Epidermal melanocyte (primary cell): Measurements from ENCODE around the gene KRT2.

ENCODE experiments used
- DNase-seq: peaks from one replicate; pipeline ENCODE4 v3.0.0; 2011; ENCODE audit warnings: low spot score; ENCODE audit not compliant: insufficient read length

The KRT2 gene

DNA sequence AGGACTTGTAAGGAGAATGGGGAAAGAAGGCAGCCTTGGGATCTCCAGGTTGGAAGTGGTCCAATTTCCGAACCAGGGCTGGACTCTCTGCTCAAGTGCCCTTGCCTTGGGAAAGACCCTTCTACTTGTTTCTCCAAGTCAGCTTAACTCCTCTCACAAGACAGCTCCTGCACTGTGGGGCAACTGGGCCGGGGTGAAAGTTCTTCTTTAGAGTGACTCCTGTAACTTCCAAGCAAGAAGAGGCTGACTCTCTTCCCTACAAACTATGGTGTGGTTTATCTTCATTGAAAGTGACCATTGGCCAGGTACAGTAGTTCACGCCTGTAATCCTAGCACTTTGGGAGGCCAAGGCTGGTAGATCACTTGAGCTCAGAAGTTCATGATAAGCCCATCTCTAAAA is 14.5 kb upstream of the KRT2 start:
- DNase-seq = no peak

DNA sequence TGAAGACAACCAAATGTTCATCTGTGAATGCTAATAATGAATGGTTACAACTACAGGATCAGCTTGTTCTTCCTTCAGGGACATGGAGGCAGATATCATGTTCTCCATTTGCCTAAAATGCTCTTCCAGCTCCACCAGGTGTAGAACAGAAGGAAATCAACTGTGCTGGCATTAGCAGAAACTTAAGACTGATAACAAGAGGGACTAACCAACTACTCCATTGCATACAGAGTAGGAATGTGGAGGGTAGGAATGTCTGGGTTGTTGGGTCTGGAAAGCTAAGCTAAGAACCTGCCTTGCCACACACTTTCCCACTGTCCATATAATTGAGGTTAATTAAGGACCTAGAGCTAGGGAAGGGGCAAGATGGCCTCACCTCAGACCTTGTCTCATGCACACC is 11.4 kb upstream of the KRT2 start:
- no peak for DNase-seq

DNA sequence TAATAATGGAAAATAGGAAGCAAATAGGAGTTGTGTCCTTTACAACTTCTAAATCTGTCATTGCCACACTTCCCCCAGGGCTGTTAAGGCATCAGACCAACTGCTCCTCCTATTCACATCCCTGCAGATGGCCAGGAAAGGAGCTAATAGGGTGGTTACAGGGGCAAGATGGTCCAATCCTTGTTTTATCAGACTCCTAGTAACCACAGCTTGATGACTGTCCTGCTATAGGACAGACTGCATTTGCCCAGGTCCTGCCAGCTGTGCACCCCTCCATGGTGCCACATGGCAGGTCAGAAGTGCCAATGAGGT is 10.9 kb upstream of the KRT2 start:
- no peak for DNase-seq

DNA sequence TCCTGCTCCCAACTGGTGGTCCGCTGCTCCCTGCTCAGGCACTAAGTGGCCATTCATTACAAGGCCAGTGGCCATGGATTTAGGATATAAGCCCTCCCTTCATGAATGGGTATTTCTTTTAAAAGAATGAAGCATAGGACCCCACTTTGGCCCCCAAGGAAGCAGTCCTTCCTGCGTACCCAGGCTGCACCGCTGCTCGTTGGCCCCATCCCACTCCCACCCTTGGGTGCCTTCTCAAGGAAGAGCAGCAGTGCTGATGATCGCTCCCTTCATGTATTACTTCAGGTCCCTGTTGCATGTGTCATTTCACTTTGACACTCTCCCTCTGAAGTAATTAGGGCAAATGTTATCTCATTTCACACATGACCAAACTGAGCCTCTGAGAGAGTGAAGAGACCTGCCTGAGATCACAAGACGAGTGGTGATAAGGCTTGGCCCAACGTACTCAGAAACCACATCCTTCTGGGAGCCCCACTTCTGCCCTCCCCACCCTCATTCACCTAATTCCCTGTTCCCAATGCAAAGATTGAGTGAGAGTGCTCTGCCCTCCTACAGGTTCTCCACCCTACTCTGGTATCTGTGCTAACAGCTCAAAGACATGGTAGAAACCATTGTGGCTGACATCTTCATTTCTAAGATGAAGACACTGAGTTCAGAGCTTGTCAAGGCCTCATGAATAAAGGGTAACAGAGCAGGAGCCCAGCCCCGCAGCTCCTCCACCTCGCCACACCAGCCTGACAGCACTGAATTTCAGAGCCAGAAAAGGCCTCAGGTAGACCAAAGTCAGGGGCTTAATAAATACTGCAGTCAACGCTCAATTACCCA is 10.3 kb upstream of the KRT2 start:
- DNase-seq = no peak

DNA sequence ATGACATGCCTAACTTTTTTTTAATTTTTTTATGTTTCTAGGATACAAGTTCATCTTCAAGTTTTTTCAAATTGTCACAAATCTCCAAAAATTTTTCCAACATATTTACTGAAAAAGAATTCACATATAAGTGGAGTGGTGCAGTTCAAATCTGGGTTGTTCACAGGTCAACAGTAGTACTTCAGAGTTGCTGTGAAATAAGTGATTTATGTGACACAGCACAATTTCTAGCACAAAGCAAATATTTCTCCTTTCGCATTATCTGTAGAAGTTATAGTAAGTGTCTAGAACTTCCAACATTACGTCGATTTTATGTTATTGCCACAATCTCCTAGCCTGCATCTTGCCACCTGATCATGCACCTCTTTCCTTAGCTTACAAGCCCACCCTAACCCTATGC is 9.7 kb upstream of the KRT2 start:
- no peak for DNase-seq

DNA sequence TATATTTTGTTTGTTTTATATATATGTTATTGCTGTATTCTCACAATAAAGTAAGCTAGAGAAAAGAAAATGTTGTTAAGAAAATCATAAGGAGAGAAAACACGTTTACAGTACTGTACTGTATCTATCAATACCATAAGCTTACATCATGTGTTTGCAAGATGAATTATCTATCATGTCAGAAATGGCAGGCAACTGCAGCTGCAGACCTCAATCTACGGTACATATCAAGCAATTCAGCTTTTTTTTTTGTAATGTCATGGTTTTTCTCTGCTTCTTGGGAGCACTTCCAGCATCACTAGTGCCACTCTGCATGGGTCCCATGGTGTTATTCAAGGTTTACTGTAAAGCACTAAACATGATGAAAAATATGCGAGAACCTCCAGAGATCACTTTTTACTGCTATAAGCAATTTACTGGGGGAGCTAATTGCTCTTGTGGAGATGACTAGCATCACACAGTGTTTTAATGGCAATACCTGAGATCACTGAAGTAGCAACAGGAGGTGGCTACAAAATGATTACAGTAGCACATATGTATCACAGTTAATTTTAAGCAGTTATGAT is 9.0 kb upstream of the KRT2 start:
- no peak for DNase-seq

DNA sequence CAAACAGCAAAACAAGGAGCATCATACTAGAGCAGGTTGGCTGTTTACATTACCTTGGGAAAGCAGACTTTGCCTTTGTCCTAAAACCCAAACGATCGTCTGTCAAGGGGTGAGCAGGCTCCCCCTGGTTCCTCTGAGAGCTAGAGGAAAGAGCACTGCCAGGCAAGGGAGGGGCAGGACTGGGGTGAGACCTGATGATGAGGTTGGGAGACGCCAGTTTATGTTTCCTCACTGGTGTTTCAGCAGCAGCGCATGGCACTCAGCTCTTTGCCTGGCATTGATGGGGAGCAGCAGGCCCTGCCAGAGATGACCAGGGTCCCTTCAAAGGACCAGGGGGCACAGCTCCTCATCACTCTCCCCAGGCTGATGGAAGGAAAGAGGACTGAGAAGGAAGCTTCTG is 7.9 kb upstream of the KRT2 start:
- no peak for DNase-seq

DNA sequence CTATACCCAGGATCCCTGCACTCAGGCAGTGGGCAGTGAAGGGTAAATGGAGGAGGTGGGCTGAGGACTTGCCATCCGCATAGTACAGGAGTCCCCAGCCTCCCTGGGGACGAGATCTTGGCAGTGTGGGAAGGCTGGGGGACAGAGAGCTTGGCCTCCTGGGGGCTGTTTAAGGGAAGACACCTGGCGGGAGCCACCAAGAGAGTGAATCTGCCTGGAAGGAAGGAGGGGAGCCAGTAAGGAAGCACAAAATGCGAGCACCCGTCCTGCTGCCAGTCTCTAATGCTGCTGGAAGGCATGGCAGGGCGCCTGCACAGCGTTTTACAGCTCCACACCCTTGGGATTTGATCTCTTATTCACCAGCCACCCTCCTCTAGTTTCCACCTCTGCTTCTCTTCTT is 7.4 kb upstream of the KRT2 start:
- DNase-seq = no peak

DNA sequence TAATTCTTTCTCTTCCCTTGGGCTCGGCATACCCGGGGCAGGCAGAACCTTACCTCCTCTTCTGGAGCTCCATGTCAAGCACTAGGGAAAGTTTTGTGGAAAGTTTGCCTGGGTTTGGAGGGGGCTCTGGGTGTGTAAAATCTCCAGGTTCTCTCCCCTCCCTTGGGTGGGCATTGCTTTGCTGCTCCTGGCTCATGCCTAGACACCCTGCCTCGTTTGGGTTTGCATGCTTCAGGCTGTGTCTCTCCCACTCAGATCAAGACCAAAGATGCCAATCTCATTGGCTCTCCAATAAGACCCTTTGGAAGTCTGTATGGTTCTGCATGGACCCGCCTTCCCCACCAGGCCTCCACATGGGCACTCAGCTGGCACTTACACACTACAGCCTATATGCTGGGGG is 6.2 kb upstream of the KRT2 start:
- DNase-seq = no peak

DNA sequence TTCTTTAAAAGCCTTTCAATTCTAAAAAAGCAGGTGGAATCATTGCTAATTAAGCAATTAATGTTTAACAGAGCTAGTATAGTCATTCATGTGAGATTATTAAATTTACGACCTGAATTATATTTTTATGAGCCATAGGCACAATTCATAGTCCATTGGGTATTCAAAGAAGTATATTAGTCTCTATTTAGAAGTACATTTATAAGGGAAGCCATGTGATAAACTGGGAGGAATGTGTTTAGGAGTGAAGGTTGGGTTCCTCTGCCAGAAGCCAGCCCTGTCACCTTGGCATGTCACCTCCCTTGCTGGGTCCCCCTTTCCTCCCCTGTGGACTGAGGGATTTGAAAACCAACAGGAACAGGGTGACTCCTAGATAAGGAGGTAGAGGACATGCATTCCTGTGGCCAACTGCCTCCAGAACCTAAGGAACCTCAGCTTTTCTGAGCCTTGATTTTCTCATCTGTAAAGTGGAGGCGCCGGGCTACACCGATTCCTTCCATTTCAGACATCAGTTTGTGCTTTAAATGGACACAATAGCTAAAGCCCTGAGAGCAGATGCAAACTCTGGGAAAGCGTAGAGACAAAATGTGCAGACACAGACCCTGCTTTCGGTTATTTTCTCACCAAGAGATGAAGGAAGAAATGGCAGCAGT is 5.4 kb upstream of the KRT2 start:
- DNase-seq = no peak

DNA sequence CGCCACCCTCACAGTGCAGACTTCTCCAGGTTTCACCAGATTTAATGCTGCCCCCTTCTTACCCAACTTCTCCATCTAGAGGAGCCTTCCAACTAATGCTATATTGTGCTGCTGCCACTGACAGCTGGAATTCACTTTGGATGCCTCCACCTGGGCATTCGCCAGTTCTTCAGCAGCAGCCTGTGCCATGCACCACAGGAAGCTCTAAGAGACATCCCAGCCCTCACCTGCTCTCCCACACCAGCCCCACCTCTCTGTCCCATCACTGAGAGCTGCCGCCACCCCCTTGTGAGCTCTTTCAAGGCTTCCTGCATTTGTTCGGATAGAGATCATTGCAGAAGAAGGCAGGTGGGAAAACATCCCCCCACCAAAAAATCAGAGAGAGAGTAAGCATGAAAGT is 4.6 kb upstream of the KRT2 start:
- no peak for DNase-seq

DNA sequence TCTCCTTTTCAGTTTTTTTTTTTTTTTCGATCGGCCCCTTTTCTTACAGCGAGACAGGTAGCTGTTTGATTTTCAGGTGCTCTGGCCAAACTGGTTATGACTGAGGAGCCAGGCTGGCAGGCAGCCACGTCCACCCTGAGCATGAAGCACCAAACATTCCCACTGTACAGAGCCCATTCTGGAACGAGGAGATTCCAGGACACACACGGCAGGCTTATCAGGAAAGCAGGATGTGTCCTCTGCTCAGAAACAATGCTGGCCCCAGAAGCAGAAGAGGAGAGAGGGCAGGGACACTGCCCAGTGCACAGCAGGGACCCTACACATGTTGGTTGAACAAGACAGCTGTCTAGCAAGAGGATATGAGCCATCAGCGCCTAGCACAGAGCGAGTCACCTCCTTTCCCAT is 3.7 kb upstream of the KRT2 start:
- no peak for DNase-seq

DNA sequence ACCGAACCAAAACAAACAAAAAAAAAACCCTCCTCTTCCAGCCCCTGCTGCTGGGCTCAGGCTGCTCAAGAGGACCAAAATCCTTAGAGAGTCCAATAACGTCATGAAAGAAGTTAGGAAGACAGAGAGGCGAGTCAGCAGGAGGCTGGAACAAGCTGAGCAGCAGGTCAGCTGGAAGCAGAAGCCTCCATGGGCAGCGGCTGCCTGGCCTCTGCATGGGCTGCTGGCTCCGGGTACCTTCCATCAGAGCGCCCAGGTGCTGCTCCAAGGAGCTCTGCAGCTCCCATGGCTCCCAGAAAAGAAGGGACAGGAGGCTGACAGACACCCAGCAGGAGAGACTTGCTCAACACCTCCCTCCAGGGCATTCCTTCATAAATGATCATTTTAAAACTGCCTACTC is 3.2 kb upstream of the KRT2 start:
- DNase-seq = no peak

DNA sequence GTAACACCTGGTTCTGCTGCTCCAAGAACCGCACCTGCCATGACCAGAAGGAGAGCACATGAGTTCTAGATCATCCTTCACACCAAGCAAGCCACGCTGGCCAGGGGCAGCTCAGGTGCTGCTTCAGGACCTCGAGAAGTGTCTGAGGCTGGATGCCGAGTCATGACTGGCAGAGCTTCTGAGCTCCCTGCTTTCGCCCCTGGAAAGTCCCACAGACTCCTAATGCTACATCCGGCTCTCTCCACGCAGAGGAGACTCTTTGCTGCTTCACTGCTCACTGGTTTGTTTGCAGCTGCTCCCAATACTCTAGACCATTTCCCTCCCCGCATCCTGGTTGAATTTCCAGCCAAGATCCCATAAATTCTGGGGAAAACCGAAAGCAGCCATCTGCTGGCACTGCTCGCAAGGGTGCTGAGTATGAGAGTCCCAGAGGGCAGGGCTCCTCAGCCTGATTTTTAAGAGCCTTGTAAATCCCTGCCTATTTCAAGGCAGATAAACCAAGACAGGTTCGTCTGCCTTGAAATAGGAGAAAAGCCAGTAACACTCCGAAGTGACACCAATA is 1.4 kb downstream of the KRT2 start:
- DNase-seq = no peak

DNA sequence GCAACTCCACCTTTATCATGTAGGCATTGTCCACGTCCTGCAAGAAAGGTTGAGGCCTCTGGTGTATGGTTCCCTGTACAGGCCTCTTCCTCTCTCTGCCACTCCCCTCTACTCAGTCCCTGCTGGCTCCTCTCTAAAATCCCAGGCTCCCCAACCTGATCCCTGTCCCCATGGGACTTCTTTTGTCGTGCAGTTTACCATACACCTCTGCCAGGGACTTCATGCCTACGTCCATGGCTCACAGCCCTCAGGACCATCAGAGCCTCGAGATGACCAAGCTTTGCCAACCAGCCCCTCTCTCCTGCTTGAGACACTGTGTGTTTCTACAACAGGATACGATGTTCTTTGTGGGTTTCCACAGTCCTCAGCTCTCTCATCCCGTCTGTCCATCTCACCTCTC is 2.9 kb downstream of the KRT2 start:
- no peak for DNase-seq

DNA sequence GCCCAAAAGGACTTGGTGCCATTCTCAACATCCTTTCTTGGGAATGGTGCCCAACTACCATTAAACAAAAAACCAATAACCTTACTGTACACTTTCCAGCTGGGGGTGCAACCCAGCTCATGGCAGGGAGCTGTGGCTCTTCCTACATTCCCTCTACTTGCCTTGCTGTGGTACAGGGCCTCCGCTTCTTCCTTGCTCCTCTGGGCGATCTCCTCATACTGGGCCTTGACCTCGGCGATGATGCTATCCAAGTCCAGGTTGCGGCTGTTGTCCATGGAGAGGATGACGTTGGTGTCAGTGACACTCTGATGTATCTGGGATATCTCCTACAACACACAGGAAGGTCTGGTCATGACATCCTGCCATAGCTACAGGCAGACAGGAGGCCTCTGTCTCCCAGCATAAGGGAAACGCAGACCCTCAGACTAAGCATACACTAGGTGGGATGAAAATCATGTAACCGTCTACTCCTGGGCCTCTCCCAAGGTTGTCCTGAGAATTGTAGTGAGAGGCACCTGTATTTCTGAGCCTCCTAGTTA is 3.9 kb downstream of the KRT2 start:
- DNase-seq = no peak

DNA sequence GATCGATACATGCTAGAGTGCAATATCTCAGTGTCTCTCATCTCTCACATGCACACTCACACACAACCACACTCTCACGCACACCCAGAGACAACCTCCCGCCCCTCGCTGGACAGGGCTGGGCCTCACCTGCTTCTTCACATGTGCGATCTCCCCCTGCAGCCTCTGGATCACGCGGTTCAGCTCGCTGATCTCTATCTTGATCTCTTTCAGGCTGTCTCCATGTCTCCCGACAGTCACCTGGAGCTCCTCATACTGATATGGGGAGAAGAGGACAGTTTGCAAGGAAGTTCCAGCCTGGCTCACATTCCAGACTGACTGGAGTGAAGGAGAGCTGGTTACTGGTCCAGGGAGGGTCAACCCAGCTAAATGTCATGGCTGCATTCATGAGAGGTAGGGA is 4.4 kb downstream of the KRT2 start:
- no peak for DNase-seq

DNA sequence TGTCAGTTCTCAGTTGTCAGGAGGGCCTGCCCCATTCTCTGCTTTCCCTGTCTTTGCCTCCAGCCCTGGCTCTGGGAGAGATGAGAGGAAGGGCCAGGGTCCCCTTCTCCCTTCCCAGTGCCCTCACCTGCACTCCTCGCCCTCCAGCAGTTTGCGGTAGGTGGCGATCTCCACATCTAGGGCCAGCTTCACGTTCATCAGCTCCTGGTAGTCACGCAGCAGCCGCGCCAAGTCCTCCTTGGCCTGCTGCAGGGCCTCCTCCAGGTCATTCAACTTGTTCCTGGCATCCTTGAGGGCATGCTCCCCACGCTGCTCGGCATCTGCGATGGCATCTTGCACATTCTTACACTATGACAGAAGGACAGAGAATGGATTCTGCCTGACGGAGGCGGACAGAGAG is 5.4 kb downstream of the KRT2 start:
- no peak for DNase-seq

DNA sequence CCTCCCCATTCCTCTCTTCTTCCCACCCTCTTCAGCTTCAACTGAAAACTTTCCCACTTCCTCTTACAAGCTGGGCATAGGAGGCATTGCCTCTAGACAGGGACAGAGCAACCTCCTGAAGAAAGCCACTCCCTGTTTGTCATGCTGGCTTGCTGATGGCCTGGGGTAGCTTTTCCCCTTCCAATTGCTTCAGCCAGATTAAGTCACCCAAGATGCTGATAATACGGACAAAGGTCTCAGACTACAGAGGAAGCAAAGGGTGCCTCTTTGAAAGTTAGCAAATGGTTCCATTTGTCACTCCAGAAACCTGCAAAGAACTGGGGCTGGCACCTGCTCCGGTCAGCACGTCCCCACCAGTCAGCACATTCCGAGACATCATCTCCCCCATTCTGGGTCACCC is 6.0 kb downstream of the KRT2 start:
- DNase-seq = no peak

DNA sequence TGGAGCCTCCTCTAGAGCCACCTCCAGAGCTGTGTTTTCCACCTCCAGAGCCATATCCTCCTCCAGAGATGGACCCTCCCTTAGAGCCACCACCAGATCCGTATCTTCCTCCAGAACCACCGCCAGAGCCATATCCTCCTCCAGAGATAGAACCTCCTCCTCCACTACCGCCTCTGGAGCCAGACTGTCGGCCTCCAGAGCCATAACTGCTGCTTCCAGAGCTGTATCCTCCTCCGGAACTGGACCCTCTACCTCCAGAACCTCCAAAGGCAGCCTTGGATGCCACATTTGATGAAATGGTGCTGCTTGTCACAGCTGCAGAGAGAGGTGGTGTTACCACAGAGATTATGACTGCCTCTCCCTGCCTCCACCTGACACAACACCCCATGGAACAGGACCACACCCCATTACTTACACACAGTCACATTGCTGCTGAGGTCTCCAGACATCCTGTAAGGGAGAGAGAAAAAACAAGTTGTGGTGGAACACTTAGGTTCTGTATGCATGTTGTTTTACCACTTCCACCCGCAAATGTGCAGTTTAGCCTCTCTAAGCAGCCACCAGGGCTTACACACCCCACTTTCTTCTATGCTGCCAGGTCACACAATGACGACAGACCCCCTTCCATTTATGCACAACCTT is 6.8 kb downstream of the KRT2 start:
- DNase-seq = no peak

DNA sequence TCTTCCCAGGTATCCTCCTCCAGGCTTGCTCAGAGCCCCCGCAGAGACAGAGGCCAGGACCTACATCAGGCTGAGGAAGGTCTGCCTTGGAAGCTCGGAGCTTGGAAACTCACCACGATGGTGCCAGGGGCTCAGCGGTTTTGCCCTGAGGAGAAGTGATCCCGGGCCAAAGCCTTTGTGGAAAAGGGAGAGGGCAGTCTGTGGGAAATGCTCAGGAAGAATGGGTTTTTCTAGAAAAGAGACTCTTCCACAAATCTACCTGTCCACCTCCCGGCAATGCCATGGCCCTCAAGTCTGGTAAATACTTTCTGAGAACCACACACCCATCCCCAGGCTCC is 8.0 kb downstream of the KRT2 start:
- no peak for DNase-seq
